BE2C (cell line): Measurements from ENCODE around the gene PDE1C.

Experiments
- DNase-seq: peaks from one replicate; pipeline ENCODE4 v3.0.0-alpha.2; 2020
- H3K27me3 ChIP-seq: fragments of 250-450 bp; sonication (Bioruptor Pico); 2 replicates; pipeline ENCODE4 v1.5.1; 2020; ENCODE audit warnings: mild to moderate bottlenecking
- H3K36me3 ChIP-seq: fragments of 250-450 bp; sonication (Bioruptor Pico); 2 replicates; pipeline ENCODE4 v1.5.1; 2020; ENCODE audit warnings: mild to moderate bottlenecking
- H3K4me1 ChIP-seq: fragments of 250-450 bp; sonication (Bioruptor Pico); 2 replicates; pipeline ENCODE4 v1.5.1; 2020
- H3K4me3 ChIP-seq: 2 replicates; pipeline ENCODE4 v1.5.1; 2011; ENCODE audit warnings: low read depth, low read length
- H3K9me3 ChIP-seq: fragments of 250-450 bp; sonication (Bioruptor Pico); 2 replicates; pipeline ENCODE4 v1.5.1; 2020
- TF ChIP-seq, protein P1 (sequence below): IDR thresholded peaks from 2 replicates; pipeline ENCODE4 v1.5.1; 2012; ENCODE audit warnings: mild to moderate bottlenecking, low read depth, low read length

Gene PDE1C

DNA sequence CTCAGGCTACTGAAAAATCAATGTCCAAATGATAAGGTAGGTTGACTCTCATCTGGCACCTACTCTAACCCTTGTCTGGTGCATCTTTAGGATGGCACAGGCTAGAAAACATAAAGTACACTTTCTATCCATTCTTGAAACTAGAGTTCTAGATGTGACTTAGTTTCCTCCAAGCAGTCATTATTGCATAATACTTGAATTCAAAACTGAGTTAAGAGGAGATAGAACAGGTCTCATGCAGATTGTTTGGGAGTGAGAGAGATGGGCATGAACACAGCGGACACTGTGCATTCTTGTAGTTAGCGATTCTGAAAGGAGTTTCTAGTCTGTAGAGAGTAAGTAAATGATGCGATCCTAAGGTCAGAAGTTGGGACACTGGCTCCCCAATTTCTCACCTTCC is 149.2 kb downstream of the PDE1C start:
- Histone ChIP-seq H3K4me1 (no peaks in the 10 kb centered on the region), H3K36me3 (no peaks in the 10 kb centered on the region), H3K9me3 (no peaks in the 10 kb centered on the region), H3K27me3 (no peaks in the 10 kb centered on the region), H3K4me3 (no peak overlapping the region)
- no peak for DNase-seq
- TF ChIP-seq, protein P1, sequence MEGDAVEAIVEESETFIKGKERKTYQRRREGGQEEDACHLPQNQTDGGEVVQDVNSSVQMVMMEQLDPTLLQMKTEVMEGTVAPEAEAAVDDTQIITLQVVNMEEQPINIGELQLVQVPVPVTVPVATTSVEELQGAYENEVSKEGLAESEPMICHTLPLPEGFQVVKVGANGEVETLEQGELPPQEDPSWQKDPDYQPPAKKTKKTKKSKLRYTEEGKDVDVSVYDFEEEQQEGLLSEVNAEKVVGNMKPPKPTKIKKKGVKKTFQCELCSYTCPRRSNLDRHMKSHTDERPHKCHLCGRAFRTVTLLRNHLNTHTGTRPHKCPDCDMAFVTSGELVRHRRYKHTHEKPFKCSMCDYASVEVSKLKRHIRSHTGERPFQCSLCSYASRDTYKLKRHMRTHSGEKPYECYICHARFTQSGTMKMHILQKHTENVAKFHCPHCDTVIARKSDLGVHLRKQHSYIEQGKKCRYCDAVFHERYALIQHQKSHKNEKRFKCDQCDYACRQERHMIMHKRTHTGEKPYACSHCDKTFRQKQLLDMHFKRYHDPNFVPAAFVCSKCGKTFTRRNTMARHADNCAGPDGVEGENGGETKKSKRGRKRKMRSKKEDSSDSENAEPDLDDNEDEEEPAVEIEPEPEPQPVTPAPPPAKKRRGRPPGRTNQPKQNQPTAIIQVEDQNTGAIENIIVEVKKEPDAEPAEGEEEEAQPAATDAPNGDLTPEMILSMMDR, result no peak

DNA sequence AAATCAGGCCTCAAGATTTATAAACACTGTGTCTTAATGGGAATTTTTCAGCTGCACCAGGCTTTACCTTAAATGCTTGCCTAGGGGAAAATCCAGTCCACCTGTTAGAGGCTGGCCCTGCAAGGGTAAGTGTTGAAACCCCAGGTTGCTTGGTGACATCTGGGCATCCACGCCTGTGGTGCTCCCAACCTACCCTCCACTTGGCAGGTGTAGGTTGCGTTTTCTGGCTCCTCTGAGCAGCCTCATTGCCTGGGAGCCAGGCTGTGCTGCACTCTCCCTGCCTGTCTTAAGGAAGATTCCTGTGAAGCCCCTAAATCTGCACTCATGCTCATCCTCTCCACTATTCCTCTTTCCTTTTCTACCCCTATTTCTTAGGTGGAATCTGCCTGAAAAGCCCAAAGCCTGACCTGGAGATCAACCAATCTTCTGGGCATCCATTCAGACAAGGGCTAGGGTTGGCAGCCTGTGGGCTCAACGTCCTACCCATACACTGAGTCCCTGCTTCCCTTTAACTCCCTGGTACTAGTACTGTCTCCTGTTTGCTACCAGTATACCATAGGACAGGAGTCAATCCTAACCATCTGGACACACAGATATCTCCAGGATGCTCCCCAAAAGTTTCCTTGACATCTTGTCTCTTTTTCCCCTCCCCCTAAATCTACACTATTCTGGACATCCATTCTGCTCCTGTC is 150.4 kb downstream of the PDE1C start:
- no peaks in the 10 kb centered on the region for H3K27me3 ChIP-seq
- TF ChIP-seq, protein P1, result no peak
- H3K4me1 ChIP-seq, result no peaks in the 10 kb centered on the region
- DNase-seq, result no peak
- H3K36me3 ChIP-seq, result no peaks in the 10 kb centered on the region
- no peaks in the 10 kb centered on the region for H3K9me3 ChIP-seq
- H3K4me3 ChIP-seq, result no peak overlapping the region

DNA sequence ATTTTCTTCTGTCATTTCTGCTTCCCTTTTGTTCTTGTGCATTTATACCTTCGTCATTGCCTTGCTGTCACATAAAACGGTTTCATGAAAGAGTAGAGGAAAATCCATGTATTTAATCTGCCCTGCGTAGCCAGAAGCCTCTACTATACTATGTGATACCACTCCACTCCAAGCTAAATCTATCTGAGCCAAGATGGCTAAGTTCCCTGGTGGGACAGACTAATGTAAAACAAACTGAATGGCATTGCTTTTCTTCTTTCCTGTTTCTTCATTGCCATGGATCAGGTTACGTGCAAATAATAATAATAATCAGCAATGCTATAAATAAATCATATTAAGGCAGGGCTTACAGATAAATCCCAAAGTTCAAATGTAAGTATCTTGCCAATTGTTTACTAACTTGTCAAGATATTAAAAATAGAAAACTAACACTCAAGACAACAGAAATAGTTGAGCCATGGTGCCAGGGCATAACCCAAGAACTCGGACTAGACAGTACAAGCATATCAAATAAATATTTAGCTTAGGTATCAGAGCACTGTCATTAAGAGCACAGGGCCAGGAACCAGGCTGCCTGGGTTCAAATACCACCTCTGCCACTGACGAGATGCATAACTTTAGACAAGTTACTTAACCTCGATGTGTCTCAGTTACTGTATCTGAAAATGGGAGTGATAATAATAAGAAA is 151.4 kb downstream of the PDE1C start:
- H3K36me3 ChIP-seq, result no peaks in the 10 kb centered on the region
- no peak overlapping the region for H3K4me3 ChIP-seq
- no peaks in the 10 kb centered on the region for H3K9me3 ChIP-seq
- no peak for DNase-seq
- TF ChIP-seq, protein P1, result no peak
- no peaks in the 10 kb centered on the region for H3K4me1 ChIP-seq
- H3K27me3 ChIP-seq, result no peaks in the 10 kb centered on the region

DNA sequence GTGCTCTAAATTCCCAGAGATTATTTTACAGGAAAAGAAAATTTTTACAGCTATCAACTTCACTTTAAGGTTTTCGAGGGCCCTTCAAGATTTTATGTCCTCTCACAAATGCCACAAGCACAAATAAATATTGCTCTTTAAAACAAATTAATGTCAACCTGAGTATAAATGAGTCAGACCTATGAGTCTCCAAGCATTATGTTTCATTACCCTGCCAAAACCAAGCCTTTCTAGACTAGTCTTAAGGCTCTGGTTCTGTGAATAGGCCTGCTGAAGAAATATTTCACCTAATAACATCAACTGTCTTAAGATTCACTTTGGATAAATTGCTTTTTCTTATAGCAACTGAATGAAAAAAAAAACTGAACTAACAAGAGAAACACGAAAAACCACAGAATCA is 153.0 kb downstream of the PDE1C start:
- TF ChIP-seq, protein P1, result no peak
- H3K4me3 ChIP-seq, result no peak overlapping the region
- no peak for DNase-seq

DNA sequence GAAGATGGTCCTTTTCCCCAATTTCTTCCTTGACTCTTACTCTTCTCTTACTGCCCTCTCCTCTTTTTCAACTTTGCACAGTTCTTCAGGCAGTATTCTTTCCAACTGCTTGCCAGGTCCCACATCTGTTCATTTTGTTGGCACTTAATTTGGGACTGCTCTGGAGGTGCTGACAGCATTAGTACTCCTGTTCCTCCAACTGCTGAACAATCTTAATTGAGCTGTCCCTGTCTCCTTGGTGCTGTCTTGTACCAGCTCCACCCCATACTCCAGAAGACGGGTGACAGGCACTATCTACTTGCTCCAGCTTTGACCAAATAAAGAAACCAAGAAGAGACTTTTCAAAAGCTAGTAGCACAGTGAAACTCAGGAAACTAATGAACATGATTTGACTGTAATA is 160.0 kb downstream of the PDE1C start:
- no peaks in the 10 kb centered on the region for H3K9me3 ChIP-seq
- H3K4me1 ChIP-seq, result no peaks in the 10 kb centered on the region
- no peak for DNase-seq
- TF ChIP-seq, protein P1, result no peak
- H3K4me3 ChIP-seq, result no peak overlapping the region
- H3K27me3 ChIP-seq, result no peaks in the 10 kb centered on the region
- H3K36me3 ChIP-seq, result no peaks in the 10 kb centered on the region

More for the DNA sequence above, 153.0 kb downstream of the PDE1C start:
- Histone ChIP-seq H3K36me3 (no peaks in the 10 kb centered on the region), H3K27me3 (no peaks in the 10 kb centered on the region), H3K4me1 (no peaks in the 10 kb centered on the region), H3K9me3 (no peaks in the 10 kb centered on the region)
